HG02943 (cell line): ENCODE results near the gene FANCE.

Experiments used
- ATAC-seq: cut with Tn5 transposase; IDR thresholded peaks from one replicate; pipeline ENCODE4 v1.9.1; 2021; ENCODE audit warnings: mild to moderate bottlenecking, low read depth, moderate library complexity; ENCODE audit not compliant: unreplicated experiment

Gene FANCE

GRCh38 chr6:35463292-35463691, 11.2 kb downstream of the FANCE start:
- ATAC-seq = no peak

GRCh38 chr6:35465646-35466045, 13.5 kb downstream of the FANCE start:
- ATAC-seq = no peak

GRCh38 chr6:35468181-35468979, 16.2 kb downstream of the FANCE start, which contains the start of gene RPL10A:
RPL10A (plus strand) TSS chr6:35468401; CDS start chr6:35468435, 34 bp downstream.
- peak; percentile 63 for ATAC-seq

GRCh38 chr6:35468980-35469750, 17.0 kb downstream of the FANCE start:
- ATAC-seq = peak; percentile 7

- no peak for ATAC-seq
Observed at GRCh38 chr6:35469751-35470662, 17.9 kb downstream of the FANCE start.

GRCh38 chr6:35470663-35471120, 18.6 kb downstream of the FANCE start:
- no peak for ATAC-seq

GRCh38 chr6:35471836-35472345, 19.8 kb downstream of the FANCE start:
- no peak for ATAC-seq

GRCh38 chr6:35473075-35473849, 21.1 kb downstream of the FANCE start:
- no peak for ATAC-seq

- ATAC-seq = no peak
Observed at GRCh38 chr6:35473850-35474130, 21.7 kb downstream of the FANCE start.

GRCh38 chr6:35474131-35474941, 22.2 kb downstream of the FANCE start:
- ATAC-seq = no peak

GRCh38 chr6:35474942-35475570, 22.9 kb downstream of the FANCE start:
- no peak for ATAC-seq

GRCh38 chr6:35475573-35475972, 23.4 kb downstream of the FANCE start:
- no peak for ATAC-seq

GRCh38 chr6:35476004-35476403, 23.9 kb downstream of the FANCE start:
- ATAC-seq = no peak

GRCh38 chr6:35477028-35477427, 24.9 kb downstream of the FANCE start:
- ATAC-seq = no peak

- ATAC-seq = no peak
Observed at GRCh38 chr6:35477551-35478179, 25.5 kb downstream of the FANCE start.

- no peak for ATAC-seq
Observed at GRCh38 chr6:35478259-35478658, 26.1 kb downstream of the FANCE start.

- ATAC-seq = no peak
Observed at GRCh38 chr6:35480176-35480575, 28.0 kb downstream of the FANCE start.

- ATAC-seq = no peak
Observed at GRCh38 chr6:35481226-35481625, 29.1 kb downstream of the FANCE start.
